ENCODE data around the gene PRKD2. TPM values are rescaled to one million over a fixed set of nuclear protein-coding genes. Genes with fewer than 3 reads are reported as not detected.
A peak's percentile ranks its signal among the peaks of the same experiment; 100 is the strongest.

Gene PRKD2
- polyA plus RNA-seq, 1 donor: 44.5 TPM

- H3K9me3 ChIP-seq (ENCODE audit: control insufficient read depth, low read depth, low read length): no peaks in the 10 kb centered on the region
- H3K4me3 ChIP-seq (ENCODE audit: low read length): no peak overlapping the region
- no peak for DNase-seq
- H3K4me1 ChIP-seq (ENCODE audit: control insufficient read depth, insufficient read depth, low read length): no peaks in the 10 kb centered on the region
- no peak overlapping the region for H3K27ac ChIP-seq (ENCODE audit: low read length)
- H3K27me3 ChIP-seq (ENCODE audit: control insufficient read depth, insufficient read depth, low read length): no peaks in the 10 kb centered on the region
- peaks cover 79% of the 10 kb centered on the region for H3K36me3 ChIP-seq (ENCODE audit: control insufficient read depth, insufficient read depth, low read length)
- no CpG with 5 or more reads among the region's 14 CpGs for WGBS (ENCODE audit: insufficient coverage, low lambda C conversion rate)
Observed at GRCh38 chr19:46731007-46731501, 14.1 kb upstream of the PRKD2 start.

- Histone ChIP-seq H3K4me3 (ENCODE audit: low read length) (no peak overlapping the region), H3K27ac (ENCODE audit: low read length) (no peak overlapping the region), H3K9me3 (ENCODE audit: control insufficient read depth, low read depth, low read length) (no peaks in the 10 kb centered on the region), H3K4me1 (ENCODE audit: control insufficient read depth, insufficient read depth, low read length) (no peaks in the 10 kb centered on the region), H3K36me3 (ENCODE audit: control insufficient read depth, insufficient read depth, low read length) (peaks cover 84% of the 10 kb centered on the region), H3K27me3 (ENCODE audit: control insufficient read depth, insufficient read depth, low read length) (no peaks in the 10 kb centered on the region)
- DNase-seq: no peak
- no CpG with 5 or more reads among the region's 14 CpGs for WGBS (ENCODE audit: insufficient coverage, low lambda C conversion rate)
Observed at GRCh38 chr19:46730595-46730994, 13.7 kb upstream of the PRKD2 start.

DNA sequence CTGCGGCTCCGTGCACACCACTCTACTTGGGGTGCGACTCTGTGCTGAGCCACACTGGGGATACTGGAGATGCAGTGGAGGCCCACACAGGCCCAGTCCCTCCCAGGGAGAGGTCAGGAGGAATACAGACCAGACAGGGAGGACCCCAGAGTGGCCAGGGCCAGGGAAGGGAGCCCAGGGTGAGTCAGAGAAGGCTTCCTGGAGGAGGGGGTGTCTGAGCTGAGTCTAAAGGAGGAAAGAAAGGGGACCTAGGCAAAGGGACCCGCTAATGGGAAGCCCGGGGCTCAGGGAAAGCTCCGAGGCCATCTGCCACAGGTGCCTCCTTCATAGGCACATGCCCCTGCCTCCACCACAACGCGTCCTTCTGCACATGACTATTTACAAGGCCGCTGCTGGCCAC is 13.3 kb upstream of the PRKD2 start:
- H3K9me3 ChIP-seq (ENCODE audit: control insufficient read depth, low read depth, low read length): no peaks in the 10 kb centered on the region
- no peak overlapping the region for H3K27ac ChIP-seq (ENCODE audit: low read length)
- H3K27me3 ChIP-seq (ENCODE audit: control insufficient read depth, insufficient read depth, low read length): no peaks in the 10 kb centered on the region
- no CpG with 5 or more reads among the region's 9 CpGs for WGBS (ENCODE audit: insufficient coverage, low lambda C conversion rate)
- H3K4me1 ChIP-seq (ENCODE audit: control insufficient read depth, insufficient read depth, low read length): no peaks in the 10 kb centered on the region
- DNase-seq: no peak
- H3K4me3 ChIP-seq (ENCODE audit: low read length): no peak overlapping the region
- peaks cover 84% of the 10 kb centered on the region for H3K36me3 ChIP-seq (ENCODE audit: control insufficient read depth, insufficient read depth, low read length)

GRCh38 chr19:46729696-46730095 is 12.8 kb upstream of the PRKD2 start:
- H3K9me3 ChIP-seq (ENCODE audit: control insufficient read depth, low read depth, low read length): no peaks in the 10 kb centered on the region
- H3K36me3 ChIP-seq (ENCODE audit: control insufficient read depth, insufficient read depth, low read length): peaks cover 86% of the 10 kb centered on the region
- WGBS (ENCODE audit: insufficient coverage, low lambda C conversion rate): no CpG with 5 or more reads among the region's 7 CpGs

DNA sequence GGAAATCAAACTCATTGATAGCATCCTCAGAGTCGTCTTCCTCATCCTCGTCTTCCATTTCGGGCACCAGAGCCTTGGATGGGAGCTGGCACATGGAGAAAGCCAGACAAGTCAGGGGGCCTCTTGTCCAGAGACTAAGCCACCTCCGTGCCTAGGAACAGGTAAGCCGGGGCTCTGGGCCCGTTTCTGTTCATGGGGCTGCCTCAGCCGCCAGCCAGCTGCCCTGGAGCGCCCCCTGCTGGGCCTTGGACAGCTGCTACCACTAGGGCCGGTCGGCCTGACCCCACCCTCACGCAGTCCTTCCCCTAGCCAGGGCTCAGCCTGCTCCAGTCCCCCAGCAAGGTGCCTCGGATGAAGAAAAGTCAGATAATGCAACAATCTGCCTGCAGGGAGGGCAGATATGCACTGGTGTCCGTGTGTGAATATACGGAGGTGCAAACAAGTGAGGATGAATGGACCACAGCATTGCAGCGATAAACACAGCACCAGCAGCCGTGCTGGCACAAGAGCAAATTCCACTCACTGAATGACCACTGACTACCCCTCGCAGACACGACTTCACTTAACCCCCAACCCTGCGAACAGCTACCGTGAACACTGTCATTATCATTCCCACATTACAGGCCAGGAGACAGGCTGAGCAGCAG is 11.9 kb upstream of the PRKD2 start:
- Histone ChIP-seq H3K27me3 (ENCODE audit: control insufficient read depth, insufficient read depth, low read length) (no peaks in the 10 kb centered on the region), H3K27ac (ENCODE audit: low read length) (no peak overlapping the region), H3K36me3 (ENCODE audit: control insufficient read depth, insufficient read depth, low read length) (peaks cover 88% of the 10 kb centered on the region), H3K4me1 (ENCODE audit: control insufficient read depth, insufficient read depth, low read length) (no peaks in the 10 kb centered on the region), H3K4me3 (ENCODE audit: low read length) (no peak overlapping the region), H3K9me3 (ENCODE audit: control insufficient read depth, low read depth, low read length) (no peaks in the 10 kb centered on the region)
- WGBS (ENCODE audit: insufficient coverage, low lambda C conversion rate): 100% methylated on average over 1 of the region's 20 CpGs
- peak in 1 of 2 donors; percentile 41 for DNase-seq

More at GRCh38 chr19:46729696-46730095, 12.8 kb upstream of the PRKD2 start:
- no peak overlapping the region for H3K27ac ChIP-seq (ENCODE audit: low read length)
- DNase-seq: no peak
- H3K4me3 ChIP-seq (ENCODE audit: low read length): no peak overlapping the region
- no peaks in the 10 kb centered on the region for H3K4me1 ChIP-seq (ENCODE audit: control insufficient read depth, insufficient read depth, low read length)
- no peaks in the 10 kb centered on the region for H3K27me3 ChIP-seq (ENCODE audit: control insufficient read depth, insufficient read depth, low read length)

DNA sequence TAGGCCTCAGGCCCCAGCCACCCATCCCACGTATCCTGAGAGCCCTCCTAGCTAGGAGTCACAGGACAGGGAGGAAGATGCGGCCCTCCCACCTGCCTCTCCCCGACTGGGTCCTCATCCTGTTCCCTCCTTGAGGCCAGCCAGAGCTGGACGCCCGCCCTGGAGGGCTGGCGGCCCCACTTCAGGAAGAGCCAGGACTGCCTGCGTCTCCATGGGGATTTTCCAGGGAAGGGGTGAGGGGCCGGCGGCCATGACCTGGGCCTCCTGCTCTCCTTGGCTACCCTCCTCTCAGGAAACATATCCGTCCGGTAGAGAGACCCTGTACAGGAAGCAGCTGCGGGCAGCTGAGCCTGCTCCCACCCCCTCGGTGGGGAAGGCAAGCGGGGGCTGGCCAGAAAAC is 11.3 kb upstream of the PRKD2 start:
- H3K4me3 ChIP-seq (ENCODE audit: low read length): no peak overlapping the region
- no peak for DNase-seq
- H3K36me3 ChIP-seq (ENCODE audit: control insufficient read depth, insufficient read depth, low read length): peaks cover 88% of the 10 kb centered on the region
- H3K27me3 ChIP-seq (ENCODE audit: control insufficient read depth, insufficient read depth, low read length): no peaks in the 10 kb centered on the region
- H3K27ac ChIP-seq (ENCODE audit: low read length): no peak overlapping the region
- no peaks in the 10 kb centered on the region for H3K9me3 ChIP-seq (ENCODE audit: control insufficient read depth, low read depth, low read length)
- H3K4me1 ChIP-seq (ENCODE audit: control insufficient read depth, insufficient read depth, low read length): no peaks in the 10 kb centered on the region
- WGBS (ENCODE audit: insufficient coverage, low lambda C conversion rate): no CpG with 5 or more reads among the region's 14 CpGs

- no peak for DNase-seq
- no peaks in the 10 kb centered on the region for H3K27me3 ChIP-seq (ENCODE audit: control insufficient read depth, insufficient read depth, low read length)
- no peak overlapping the region for H3K4me3 ChIP-seq (ENCODE audit: low read length)
- H3K9me3 ChIP-seq (ENCODE audit: control insufficient read depth, low read depth, low read length): no peaks in the 10 kb centered on the region
- H3K4me1 ChIP-seq (ENCODE audit: control insufficient read depth, insufficient read depth, low read length): no peaks in the 10 kb centered on the region
- peaks cover 88% of the 10 kb centered on the region for H3K36me3 ChIP-seq (ENCODE audit: control insufficient read depth, insufficient read depth, low read length)
- no peak overlapping the region for H3K27ac ChIP-seq (ENCODE audit: low read length)
- WGBS (ENCODE audit: insufficient coverage, low lambda C conversion rate): no CpG with 5 or more reads among the region's 11 CpGs
Observed at GRCh38 chr19:46727757-46728156, 10.8 kb upstream of the PRKD2 start.

DNA sequence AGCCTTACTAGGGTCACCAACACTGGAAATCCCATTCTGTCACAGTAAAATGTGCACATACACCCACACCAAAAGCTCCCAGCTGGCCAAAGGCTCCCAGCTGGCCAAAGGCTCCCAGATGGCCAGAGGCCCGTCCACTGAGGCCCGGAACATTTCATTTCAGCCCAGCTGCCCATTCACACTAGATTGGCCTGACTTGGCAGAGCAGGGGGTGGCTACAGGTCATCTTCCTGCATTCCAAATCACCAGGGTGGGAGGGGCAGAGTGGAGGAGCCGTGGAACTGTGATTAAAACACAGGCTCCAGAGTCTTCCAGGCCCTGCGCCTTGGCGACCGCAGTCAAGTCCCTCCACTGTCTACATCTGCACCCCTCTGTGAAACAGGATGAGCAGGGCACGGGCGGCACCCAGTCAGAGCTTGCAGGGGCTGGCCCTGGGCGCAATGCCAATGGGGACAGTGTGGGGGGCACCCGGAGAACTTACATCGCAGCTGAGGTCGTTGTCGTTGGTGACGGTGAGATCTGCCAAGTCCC is 10.1 kb upstream of the PRKD2 start:
- peaks cover 88% of the 10 kb centered on the region for H3K36me3 ChIP-seq (ENCODE audit: control insufficient read depth, insufficient read depth, low read length)
- H3K27me3 ChIP-seq (ENCODE audit: control insufficient read depth, insufficient read depth, low read length): no peaks in the 10 kb centered on the region
- no peaks in the 10 kb centered on the region for H3K4me1 ChIP-seq (ENCODE audit: control insufficient read depth, insufficient read depth, low read length)
- H3K4me3 ChIP-seq (ENCODE audit: low read length): no peak overlapping the region
- no CpG with 5 or more reads among the region's 14 CpGs for WGBS (ENCODE audit: insufficient coverage, low lambda C conversion rate)
- H3K9me3 ChIP-seq (ENCODE audit: control insufficient read depth, low read depth, low read length): no peaks in the 10 kb centered on the region
- no peak for DNase-seq
- H3K27ac ChIP-seq (ENCODE audit: low read length): no peak overlapping the region

GRCh38 chr19:46726551-46726950 is 9.6 kb upstream of the PRKD2 start:
- H3K4me3 ChIP-seq (ENCODE audit: low read length): no peak overlapping the region
- H3K27me3 ChIP-seq (ENCODE audit: control insufficient read depth, insufficient read depth, low read length): no peaks in the 10 kb centered on the region
- no peak overlapping the region for H3K27ac ChIP-seq (ENCODE audit: low read length)
- WGBS (ENCODE audit: insufficient coverage, low lambda C conversion rate): no CpG with 5 or more reads among the region's 10 CpGs
- H3K36me3 ChIP-seq (ENCODE audit: control insufficient read depth, insufficient read depth, low read length): peaks cover 89% of the 10 kb centered on the region
- DNase-seq: no peak
- H3K4me1 ChIP-seq (ENCODE audit: control insufficient read depth, insufficient read depth, low read length): no peaks in the 10 kb centered on the region
- H3K9me3 ChIP-seq (ENCODE audit: control insufficient read depth, low read depth, low read length): no peaks in the 10 kb centered on the region

GRCh38 chr19:46725859-46726393 is 9.0 kb upstream of the PRKD2 start:
- H3K27ac ChIP-seq (ENCODE audit: low read length): no peak overlapping the region
- H3K4me1 ChIP-seq (ENCODE audit: control insufficient read depth, insufficient read depth, low read length): no peaks in the 10 kb centered on the region
- whole genome bisulfite sequencing (ENCODE audit: insufficient coverage, low lambda C conversion rate): no CpG with 5 or more reads among the region's 9 CpGs
- peaks cover 95% of the 10 kb centered on the region for H3K36me3 ChIP-seq (ENCODE audit: control insufficient read depth, insufficient read depth, low read length)
- no peak for DNase-seq
- no peaks in the 10 kb centered on the region for H3K27me3 ChIP-seq (ENCODE audit: control insufficient read depth, insufficient read depth, low read length)
- H3K9me3 ChIP-seq (ENCODE audit: control insufficient read depth, low read depth, low read length): no peaks in the 10 kb centered on the region
- no peak overlapping the region for H3K4me3 ChIP-seq (ENCODE audit: low read length)
